ENCODE data around the gene FAM83D.
A peak's percentile ranks its signal among the peaks of the same experiment; 100 is the strongest.
"Not testable (repeated sequence)": the region's sequence is repeated elsewhere in the genome, so short reads cannot be mapped to it uniquely, and the experiment has no call there.

FAM83D gene

DNA sequence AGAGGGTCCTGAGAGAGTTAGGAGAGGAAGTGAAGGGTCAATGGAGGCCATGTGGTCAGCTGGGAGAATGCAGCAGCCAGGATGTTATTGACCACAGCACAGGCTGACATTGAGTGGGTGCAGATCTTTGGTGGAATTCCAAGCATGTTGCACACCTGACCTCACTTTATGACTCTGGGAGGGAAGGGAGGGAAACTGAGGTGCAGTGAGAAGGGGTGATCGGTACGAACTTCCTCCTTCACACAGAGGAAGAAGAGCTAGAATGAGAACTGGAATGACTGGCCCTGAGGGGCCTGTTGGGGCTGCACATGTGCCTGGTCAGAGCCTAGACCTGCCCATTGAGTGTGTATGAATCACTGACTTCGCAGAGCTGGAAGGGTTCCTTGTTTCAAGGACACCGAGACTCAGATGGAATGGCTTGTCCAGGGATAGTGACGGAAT is 9.8 kb downstream of the FAM83D start:
- DNase-seq (ENCODE audit: low spot score) = no peak

DNA sequence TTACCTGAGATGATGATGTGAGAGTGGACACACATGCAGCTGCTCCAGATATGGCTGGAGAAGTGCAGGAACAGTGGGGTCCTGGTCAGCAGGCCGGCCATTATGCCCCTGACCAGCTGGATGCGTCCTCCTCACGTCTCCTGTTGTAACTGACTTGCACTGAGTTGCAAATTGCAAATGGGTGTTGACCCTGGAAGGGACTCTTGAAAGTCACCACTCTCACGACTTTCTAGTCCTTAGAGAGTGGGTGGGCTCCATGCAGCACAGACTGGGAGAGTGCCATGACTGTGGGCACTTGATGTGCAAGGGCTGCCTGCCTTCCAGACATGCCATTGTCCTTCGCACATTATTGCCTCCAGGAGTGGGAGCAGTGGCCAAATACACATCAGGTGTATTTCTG is 10.8 kb downstream of the FAM83D start:
- DNase-seq (ENCODE audit: low spot score) = no peak

DNA sequence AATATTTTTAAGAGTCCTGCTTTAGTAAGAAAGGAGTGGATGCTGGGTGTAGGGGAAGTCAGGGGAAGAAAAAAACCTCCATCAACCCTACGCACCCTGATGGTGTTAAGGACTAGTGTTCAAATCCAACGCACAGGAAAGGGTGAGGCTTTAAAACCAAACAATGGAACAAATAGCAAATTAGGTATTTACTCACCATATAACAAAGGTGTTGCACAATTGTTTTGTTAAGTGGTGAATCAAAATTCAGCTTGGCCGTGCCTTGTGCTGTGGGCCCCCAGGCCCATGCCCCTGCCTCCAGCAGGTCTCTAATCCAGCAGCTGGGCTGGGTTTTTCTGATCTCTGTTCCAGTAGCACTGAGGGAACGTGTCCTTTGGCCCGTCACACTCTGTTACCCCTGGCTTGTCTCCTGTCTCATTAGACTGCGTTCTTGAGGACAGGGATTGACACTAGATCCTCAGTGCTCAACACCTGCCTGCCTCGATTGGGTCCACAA is 11.8 kb downstream of the FAM83D start:
- no peak for DNase-seq (ENCODE audit: low spot score)

DNA sequence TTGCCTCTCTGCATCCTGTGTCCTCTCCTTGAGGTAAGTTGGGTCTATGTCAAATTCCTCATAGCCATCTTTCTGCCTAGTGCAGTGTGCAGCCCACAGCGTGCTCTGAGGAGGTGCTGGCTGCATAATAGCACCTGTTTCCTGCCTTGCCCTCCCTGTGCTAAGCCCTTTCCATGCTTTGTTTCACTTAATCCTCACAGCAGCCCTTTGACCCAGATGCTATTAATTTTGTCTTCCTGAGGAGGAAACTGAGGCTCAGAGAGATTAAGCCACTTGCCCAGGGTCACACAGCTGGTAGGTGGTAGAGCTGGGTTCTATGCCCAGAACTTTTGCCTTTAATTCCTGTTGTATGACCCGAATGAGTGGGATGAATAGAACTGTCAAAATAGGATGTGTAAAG is 13.5 kb downstream of the FAM83D start:
- no peak for DNase-seq (ENCODE audit: low spot score)

DNA sequence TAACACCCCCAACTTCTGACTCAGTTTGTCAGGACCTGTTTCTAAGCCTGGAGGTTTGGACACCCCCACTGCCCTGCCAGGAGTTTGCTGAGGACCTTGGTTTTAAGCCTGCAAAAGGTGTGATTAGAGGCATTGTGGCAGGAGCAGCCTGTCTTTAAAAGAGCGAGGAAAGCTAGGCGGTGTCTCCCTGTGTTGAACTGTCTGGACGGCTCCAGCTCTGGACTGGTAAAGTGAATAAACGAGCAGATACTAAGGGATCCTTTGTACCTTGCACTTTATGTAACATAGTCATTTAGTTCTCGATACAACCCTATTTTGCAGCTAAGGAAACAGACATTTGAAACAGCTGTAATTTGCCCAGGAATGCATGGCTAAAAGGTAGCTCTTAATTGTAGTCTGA is 14.4 kb downstream of the FAM83D start:
- DNase-seq (ENCODE audit: low spot score) = no peak

DNA sequence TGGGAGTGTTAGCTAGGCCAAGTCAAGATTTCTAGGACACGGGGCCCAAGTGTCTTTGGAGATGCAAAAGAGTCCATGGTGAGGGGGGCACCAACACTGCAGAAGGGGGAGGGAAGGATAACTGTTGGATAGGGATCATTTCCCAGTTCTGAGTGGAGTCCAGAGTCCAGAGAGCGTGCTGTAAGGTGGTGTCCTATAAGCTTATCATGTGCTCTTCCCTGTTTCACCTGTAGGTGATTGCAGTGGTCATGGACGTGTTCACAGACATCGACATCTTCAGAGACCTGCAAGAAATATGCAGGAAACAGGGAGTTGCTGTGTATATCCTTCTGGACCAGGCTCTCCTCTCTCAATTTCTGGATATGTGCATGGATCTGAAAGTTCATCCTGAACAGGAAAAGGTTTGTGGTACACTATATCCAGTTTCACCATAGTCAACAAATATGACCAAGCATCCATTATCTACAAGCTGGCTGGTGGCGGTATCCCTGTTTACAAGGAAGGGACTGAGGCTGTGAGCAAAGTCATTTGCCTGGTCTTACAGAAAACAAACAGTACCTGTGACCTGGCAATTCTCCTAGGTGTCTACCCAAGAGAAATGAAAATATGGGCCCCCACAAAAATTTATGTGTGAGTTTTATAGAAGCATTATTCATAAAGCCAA is 15.6 kb downstream of the FAM83D start:
- no peak for DNase-seq (ENCODE audit: low spot score)

DNA sequence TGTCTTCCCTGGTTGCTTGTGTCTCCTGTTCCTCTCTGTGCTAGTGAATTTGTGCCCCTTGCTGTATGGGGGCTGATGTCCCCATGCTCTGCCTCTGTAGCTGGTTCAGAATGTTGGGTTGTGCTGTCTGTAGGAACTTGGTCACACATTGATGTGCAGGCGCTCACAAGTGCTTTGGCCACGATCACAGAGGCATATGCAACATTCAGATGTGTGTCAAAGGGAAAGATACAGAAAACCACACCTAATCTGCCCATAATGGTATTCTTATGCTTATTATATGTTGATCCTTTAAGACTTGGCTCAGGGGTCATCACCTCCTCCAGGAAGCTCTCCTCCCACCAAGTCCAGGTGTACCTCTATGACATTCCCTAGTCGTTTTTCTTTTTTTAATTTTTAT is 18.8 kb downstream of the FAM83D start:
- DNase-seq (ENCODE audit: low spot score) = no peak

DNA sequence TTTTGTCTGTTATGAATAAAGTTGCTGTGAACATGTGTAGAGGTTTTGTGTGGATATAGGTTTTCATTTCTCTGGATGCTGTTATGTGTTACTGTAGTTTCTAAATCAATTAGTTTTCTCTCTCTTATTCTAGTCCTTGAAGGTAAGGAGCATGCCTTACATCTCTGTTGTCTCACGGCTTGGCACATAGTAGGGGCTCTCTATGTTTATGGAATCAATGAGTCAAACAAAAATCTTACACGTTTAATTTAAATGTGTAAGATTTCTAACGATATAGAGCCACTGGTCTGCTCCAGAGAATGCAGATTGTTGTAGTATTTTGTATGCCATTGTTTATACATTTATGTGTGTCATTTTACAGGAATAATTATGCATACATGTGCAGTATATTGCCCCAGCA is 20.6 kb downstream of the FAM83D start:
- DNase-seq (ENCODE audit: low spot score) = no peak

DNA sequence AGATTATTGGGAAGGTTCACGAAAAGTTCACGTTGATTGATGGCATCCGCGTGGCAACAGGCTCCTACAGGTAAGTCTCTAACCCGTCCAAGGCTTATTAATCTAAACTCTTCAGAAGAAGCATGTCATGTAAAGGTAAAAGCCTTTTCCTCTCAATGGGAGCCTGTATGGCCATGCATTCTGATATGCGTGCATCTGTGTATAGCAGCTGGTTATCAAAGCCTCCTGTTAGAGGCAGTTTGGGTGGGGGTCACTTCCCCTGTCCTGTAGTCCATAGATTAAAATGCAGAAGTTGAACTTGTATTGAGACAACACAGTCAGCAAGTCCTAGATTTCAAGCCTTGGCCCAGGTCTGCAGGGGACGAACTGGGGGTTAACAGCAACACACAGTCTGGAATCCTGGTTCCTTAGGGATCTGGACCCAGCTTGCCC is 21.7 kb downstream of the FAM83D start:
- no peak for DNase-seq (ENCODE audit: low spot score)

DNA sequence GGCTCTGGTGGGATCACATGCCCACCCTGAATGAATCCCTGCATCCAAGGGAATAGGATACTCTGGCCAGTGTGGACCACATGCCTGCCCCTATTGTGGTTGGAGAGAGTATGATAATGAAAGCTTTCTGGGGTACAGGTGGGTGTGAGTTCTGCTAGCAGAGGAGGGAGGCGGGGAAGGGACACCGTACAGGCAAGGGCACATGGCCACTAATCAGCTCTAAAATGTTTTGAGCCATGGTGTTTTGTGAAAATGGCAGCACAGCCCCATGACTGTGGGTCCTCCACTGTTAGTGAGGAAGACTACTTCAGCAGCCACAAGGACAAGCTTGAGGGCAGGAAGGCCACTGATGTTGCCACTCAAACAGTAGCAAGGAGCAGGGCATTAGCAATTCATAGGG is 24.0 kb downstream of the FAM83D start:
- no peak for DNase-seq (ENCODE audit: low spot score)

DNA sequence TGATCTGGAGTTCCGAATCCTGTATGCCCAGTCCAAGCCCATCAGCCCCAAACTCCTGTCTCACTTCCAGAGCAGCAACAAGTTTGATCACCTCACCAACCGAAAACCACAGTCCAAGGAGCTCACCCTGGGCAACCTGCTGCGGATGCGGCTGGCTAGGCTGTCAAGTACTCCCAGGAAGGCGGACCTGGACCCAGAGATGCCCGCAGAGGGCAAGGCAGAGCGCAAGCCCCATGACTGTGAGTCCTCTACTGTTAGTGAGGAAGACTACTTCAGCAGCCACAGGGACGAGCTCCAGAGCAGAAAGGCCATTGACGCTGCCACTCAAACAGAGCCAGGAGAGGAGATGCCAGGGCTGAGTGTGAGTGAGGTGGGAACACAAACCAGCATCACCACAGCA is 25.4 kb downstream of the FAM83D start:
- DNase-seq (ENCODE audit: low spot score) = no peak

DNA sequence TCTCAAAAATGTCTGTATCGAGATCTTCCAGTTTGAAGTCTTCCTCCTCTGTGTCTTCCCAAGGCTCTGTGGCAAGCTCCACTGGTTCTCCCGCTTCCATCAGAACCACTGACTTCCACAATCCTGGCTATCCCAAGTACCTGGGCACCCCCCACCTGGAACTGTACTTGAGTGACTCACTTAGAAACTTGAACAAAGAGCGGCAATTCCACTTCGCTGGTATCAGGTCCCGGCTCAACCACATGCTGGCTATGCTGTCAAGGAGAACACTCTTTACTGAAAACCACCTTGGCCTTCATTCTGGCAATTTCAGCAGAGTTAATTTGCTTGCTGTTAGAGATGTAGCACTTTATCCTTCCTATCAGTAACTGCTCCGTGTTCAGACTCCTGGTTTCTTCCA is 25.9 kb downstream of the FAM83D start:
- DNase-seq (ENCODE audit: low spot score) = no peak

DNA sequence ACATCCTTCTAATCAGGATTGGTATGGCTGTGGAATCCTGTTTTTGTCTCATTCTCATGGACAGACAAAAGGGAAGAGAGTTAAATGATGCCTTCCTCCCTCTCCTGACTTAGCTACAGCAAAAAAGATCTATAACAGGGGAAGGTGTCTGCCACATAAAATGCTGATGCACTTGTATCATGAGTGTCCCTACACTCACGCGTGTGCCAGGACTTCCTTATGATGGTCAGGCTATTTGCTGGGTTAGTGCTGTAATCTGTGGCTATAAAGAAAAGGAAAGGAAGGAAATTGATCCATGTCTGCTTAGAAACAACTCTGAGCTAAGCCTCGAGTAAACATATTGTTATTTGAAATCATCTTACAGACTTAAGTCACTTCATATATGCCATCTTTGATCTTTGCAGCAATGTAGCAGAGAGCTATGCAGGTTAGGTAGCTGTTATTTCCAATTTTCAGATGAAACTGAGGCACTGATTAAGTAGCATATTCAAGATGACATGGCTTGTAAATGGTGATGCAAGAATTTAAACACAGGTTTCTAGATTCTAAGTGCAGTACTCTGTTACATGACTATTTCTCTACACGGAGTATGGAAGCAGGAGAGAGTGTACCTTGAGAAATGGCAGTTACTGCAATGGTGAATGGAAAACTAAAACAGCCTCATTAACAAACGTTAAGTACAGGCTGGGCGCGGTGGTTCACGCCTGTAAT is 27.6 kb downstream of the FAM83D start:
- no peak for DNase-seq (ENCODE audit: low spot score)

DNA sequence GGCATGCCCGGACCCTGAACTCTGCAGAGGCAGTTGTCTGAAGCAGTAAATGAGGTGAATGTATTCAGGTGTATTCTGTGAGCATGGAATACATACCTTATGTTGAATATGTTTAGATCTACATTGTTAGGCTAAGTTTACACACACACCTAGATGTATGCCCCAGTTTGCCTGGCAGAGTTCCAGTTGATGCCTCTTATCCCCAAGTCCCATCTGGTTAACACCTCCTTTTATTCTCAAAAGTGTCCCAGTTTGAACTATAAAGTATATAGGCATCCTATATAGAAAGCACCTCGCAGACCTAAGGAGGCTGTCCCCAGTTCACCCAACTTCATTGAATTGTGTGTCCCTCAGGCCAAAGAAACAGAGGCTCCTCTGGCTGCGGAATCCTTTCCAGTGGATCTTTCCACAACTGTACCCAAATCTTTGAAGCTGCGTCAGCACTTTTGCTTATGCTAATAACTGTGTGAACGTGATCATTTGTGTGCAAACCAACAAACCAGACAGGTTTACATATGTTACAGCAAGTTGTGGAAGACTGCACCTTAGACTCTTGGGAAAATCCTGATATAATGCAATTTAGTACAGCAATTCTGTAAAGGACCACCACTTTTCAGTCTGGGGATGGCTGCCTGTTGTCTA is 31.1 kb downstream of the FAM83D start:
- no peak for DNase-seq (ENCODE audit: low spot score)

DNA sequence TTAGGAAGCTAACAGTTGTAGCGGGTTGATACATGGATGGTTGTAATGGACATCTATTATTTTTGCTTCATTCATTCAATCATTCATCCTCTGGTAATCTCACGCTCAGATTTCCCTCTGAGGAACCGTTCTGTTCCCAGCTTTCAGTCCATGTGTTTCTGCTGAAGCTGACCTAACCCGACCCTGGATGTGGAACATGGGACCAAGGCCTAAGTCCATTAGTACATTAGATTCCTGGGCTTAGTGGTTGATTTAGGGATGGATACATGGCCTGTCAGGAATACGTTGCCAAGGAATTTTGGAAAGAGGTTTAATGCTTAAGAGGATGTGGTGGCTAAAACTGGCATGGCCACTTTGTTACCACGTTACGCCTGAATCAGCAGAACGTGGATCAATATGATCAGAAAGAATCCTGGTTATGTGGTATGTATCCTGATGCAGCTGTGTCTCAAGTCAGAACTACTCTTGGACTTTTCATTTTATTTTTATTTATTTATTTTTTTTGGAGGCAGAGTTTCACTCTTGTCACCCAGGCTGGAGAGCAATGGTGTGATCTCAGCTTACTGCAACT is 31.8 kb downstream of the FAM83D start:
- no peak for DNase-seq (ENCODE audit: low spot score)

DNA sequence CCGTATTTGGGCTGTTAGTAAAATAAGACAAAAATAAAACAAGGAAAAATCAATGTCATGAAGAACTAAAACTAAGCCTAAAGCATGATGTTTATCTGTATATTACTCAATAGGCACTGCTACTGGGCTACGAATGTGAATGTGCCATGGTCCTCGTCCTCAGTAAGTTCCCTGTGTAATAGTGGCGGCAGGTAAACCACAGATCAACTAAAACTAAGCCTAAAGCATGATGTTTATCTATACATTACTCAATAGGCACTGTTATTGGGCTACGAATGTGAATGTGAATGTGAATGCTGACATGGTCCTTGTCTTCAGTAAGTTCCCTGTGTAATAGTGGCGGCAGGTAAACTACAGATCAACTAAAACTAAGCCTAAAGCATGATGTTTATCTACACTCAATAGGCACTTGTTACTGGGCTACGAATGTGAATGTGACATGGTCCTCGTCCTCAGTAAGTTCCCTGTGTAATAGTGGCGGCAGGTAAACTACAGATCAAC is 34.0 kb downstream of the FAM83D start:
- not testable (repeated sequence) for DNase-seq (ENCODE audit: low spot score)

DNA sequence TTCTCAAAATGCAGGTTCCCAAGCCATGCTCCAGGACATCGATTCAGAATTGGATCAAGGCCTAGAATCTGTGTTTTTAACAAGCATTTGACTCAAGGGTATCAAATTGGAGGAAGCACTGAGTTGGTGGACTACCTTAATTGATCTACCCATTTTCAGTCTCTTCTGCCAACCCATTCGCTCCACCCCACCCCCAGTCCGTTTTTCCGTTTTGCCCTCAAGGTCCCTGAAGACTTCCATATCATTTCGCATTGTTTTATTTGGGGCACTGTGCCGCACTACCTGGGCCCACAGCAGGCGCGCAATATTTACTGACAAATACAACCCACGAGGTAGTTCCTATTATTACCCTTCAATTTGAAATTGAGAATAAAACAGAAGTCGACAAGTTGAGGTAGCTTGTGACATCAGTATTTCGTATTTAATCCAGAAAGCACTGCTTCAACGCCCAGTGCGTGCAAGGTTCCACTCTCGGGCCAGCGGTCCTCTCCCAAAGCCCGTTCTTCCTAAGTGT is 35.4 kb downstream of the FAM83D start:
- no peak for DNase-seq (ENCODE audit: low spot score)

DNA sequence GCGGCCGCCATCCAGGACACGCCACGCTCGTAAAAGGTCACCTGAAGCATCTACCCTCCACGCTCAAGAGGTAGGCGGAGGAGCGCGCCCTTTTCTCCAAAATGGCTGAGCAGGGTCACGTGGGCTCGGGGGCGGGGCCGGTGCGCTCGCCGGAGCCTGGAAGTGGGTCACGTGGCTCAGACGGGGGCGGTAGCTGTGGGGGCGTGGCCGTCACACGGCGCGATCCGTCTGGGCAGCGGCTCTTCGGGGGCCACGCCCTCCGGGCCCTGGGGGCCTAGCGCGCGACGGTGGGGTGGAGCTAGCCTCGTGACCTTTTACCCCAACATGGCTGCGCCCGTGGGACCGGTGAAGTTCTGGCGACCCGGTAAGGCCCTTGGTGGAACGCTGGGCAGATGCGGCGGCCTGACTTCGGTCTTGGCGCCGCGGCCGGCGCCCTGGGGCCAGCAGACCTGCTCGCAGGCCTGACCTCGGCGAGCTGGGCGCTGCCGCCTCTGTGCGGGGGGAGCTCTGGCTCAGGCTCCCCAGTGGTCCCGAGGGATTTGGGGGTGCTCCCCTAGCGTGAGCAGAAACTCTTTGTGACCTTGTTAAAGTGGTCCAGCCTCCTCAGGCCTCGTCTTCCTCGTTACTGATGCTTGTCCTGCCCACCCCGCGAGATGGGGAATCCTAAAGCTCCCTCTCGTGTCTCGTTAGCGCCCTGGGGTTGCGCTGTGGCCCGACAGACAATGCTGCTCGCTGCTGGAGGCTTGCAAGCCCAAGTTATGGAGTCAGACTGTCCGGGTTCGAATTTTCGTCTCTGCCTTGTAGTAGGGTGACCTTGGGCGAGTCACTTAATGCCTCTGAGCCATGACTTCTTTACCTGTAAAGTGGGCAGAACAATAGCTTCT is 36.1 kb downstream of the FAM83D start, which contains the start of gene DHX35:
DHX35 (plus strand) TSS at position 301 of the 884 bp plus-strand sequence; CDS start at position 325, 24 bp downstream.
- DNase-seq (ENCODE audit: low spot score) = peak; percentile 100

DNA sequence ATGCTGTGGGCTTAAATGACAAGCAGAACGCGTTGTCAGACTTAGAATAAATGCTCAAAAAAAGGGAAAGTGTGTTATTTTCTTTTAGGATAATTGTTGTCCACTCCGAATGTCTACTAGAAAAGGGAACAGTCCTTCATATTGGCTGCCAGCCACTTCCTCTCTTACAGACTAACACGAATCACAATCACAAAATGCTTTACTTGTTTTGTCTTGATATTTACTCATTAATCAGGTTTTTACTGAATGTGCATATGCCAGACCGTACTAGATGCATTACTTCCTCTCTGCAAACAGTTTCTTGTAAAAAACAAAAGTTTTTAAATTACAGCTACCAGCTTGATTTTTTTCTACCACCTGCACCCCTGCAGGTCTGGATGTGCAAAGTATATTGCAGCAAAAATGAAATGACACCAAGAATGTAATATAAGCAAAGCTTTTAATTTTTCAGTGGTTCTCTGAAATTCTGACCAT is 36.7 kb downstream of the FAM83D start:
- no peak for DNase-seq (ENCODE audit: low spot score)

DNA sequence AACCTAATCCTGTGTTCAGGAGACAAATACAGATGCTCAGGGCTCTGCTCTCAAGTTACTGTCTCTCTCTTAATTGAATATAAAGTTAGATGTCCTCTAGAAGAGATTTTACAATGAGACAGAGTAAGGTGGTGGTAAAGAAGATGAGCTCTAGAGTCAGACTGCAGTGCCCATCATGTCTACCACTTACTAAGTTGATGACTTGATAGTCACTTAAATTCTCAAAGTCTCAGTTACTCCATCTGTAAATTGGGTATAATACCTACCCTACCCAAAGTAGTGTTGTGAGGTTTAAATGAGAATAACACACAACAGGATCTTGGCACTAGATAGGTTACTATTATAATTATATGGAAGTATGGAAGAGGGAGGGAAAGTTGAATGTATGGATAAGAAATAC is 37.5 kb downstream of the FAM83D start:
- no peak for DNase-seq (ENCODE audit: low spot score)

DNA sequence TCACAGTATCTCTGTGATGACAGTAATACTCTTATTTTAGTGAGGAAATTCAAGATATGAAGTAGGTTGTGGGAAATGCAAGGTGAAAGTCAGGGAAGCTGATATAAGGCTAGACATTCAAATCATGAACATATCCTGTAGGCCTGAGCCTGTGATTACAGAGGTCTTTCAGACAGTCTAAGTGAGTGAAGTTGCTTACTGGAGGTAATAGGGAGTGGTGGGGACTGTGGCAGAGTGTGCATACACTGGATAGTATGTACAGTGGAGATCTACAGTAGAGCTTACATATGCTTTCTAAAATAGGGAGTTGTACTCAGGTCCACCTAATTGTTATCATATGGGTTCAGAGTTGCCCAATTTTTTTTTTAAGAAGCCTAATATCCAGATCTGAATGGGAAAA is 39.0 kb downstream of the FAM83D start:
- DNase-seq (ENCODE audit: low spot score) = no peak
